Hematopoietic multipotent progenitor cell treated with erythropoietin and hydrocortisone succinate and interleukin-3 and kit ligand, for 8 days (in vitro differentiated cells): ENCODE measurements around the gene CPE.
"Not testable (repeated sequence)": the region's sequence is repeated elsewhere in the genome, so short reads cannot be mapped to it uniquely, and the experiment has no call there.

ENCODE experiments used
- DNase-seq: peaks from one replicate; pipeline ENCODE4 v3.0.0-alpha.2; 2015

The CPE gene

GRCh38 chr4:165378745-165379677 lies at the start of gene CPE:
TSS of gene CPE (plus strand) at chr4:165379008. CDS start at chr4:165379222, 214 bp downstream.
- peak; percentile 54 for DNase-seq

DNA sequence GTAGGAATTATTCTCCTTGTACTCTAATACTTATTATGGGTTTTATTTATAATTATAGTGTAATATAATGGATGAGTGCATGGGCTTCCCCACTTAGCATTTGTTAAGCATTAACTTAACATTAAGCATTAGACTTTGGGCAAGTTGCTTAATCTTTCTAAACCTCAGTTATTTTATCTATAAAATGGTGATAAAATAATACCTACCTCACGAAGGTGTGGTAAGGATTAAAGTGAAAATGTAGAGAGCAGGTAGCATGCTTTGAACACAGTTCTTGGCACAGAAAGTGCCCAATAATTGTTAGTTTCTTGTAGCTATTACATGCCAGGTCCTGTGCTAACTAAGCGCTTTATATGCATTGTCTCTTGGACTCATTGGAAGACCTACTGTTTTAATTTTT lies 48.7 kb upstream of the CPE start:
- DNase-seq: no peak

DNA sequence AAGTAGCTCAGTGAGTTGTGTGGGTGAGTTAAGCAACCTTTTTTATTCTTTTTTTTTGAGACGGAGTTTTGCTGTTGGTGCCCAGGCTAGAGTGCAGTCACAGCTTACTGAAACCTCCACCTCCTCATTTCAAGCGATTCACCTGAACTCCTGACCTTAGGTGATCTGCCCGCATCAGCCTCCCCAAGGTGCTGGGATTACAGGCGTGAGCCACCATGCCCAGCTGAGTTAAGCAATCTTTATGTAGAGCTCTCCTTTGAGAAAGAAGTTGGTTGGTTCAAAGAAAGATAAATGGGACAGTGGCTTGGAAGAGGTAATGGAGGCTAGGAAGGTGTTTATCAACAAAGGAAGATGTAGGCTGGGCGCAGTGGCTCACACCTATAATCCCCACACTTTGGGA lies 48.1 kb upstream of the CPE start:
- DNase-seq: no peak

DNA sequence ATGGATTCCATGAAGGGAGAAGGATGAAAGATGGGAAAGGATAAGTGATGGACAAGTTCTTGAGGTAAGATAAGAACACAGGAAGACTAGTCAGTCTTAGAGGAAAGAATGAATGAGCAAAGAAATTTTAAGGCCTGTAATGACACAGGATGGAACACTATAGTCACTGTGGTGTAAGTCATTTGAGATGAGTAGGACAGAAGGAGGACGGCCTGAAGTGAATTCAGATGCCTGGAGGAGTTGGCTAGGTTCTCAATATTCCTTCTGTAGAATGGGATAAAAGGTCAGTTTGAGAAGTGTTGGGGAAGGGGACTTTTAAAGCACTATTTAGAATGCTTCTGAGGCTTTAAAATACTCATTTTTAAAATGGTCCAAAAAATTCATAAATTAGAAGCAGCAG lies 47.4 kb upstream of the CPE start:
- peak; percentile 50 for DNase-seq

DNA sequence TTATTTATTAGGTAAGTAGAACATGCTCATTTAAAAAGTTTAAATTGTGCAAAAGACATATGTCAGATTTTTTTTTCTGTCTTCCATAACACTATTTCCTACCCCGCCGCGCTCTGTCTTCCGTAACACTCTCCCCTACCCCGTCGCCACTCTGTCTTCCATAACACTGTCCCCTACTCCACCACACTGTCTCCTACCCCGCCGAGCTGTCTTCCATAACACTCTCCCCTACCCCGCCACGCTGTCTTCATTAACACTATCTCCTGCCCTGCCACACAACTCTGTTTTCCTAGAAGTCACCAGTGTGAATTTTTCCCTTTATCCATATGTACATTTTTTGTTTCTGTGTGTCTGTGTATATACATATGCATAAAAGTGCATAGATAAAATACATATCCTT lies 47.0 kb upstream of the CPE start:
- DNase-seq: no peak

GRCh38 chr4:165332502-165332901 lies 46.3 kb upstream of the CPE start:
- no peak for DNase-seq

- DNase-seq: no peak
These were observed 43.6 kb upstream of the CPE start for GRCh38 chr4:165335163-165335703.

DNA sequence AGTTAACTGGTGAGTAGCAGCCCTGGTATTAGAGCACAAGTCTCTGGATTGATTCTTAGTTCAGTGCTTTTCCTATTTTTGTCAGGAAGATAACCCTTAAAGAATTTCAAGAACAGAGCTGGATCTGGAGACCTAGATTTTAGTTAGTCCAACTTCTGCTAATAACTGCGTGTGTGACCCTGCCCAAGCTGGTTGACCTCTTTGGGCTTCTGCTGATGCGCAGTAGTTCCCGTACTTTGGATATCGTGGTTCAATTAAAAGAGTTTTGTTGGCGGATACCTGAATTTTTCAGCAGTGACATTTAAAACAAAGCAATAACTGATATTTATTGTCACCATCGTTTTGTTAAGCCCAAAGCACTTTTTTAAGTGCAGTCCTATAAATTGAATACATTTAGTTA lies 42.1 kb upstream of the CPE start:
- DNase-seq: no peak

- not testable (repeated sequence) for DNase-seq
These were observed 36.5 kb upstream of the CPE start for GRCh38 chr4:165342340-165342739.

GRCh38 chr4:165343353-165344191 lies 35.2 kb upstream of the CPE start:
- peak; percentile 48 for DNase-seq

DNA sequence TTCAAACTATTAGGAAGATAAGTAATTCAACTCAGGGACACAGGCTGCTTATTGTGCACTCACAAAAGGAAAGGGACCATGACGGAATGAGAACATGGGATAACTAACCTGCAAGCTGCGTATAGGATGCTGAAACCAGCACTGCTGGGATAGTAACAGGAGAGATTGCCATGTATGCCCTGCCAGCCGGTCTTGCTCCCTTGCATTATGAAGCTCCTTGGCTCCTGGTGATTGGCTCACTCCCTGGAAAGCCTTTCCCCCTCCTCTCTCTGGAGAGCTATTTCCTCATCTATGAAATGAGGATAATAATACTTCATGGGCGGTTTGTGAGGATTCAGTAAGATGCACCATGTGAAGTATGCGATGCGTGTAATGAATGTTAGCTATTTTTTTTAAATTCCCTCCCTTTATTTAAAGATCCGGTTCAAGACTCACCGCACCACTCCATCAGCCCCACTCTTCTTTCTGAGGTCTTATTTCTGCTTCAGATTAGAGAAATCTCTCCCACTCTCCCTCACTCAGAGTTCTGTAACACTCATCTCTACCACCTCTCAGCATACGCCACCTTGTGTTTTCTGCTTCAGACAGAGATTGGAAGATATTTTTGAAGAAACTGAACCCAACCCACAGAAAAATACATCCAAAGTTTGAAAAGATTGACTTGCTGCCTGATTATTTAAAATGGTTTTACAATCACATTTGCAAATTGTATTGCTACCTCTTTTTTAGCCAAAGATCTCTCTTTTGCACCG lies 33.0 kb upstream of the CPE start:
- no peak for DNase-seq

DNA sequence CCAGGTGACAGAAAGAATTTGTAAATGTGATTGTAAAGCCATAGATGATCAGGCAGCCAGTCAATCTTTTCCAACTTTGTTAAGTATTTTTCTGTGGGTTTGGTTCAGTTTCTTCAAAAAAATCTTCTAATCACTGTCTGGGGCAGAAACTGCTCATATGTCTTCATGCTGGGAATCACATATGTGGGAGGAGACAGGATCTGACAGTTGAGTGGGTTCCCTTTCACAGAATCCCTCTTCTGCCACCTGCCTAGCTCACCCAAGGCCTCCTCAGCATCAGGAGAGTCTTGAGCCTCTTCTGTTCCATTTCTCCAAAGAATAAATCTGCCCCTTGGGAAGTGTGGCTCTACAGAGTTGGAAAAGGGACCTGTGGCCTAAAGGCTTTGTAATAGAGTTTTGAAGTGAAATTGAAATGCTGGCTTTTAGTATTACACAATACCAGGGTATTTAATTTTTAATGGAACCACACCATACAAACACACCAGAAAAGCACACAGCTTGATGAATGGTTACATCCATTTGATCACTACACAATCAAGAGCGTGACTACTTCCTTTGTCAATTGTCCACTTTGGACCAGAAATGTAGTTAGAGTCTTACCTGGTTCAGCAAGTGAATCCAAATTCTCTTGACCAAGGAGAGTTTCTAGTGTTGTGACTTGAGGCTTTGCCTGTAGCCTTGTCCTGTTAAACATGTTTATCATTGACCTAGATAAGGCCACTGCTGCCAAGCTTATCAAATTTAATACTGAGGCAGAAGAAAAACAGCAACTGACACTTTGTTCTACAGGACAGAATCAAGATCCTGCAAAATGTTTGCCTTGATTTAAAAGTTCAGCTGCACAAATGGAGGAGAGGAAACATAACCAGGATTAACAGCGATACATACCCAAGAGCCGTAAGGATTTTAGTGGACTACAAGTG lies 30.9 kb upstream of the CPE start:
- no peak for DNase-seq

GRCh38 chr4:165351359-165352130 lies 27.3 kb upstream of the CPE start:
- DNase-seq: no peak

DNA sequence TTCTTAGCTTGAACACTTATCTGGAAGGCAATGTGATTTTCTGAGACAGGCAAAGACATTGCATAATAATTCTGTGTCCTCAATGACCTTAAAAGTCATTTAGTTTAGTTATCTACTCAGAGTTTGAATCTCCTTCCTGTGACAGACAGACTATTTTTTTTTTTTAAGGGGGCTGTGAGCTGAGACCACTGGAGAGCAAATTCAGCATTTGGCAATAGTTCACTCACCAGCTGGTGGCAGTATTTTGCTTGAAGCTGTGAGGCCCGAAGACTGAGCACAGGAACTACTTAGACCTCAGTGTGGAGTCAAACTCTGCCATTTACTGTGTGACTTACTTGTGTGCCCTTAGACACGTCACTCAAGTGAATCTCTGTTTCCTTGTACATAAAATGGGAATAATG lies 22.9 kb upstream of the CPE start:
- peak; percentile 38 for DNase-seq

DNA sequence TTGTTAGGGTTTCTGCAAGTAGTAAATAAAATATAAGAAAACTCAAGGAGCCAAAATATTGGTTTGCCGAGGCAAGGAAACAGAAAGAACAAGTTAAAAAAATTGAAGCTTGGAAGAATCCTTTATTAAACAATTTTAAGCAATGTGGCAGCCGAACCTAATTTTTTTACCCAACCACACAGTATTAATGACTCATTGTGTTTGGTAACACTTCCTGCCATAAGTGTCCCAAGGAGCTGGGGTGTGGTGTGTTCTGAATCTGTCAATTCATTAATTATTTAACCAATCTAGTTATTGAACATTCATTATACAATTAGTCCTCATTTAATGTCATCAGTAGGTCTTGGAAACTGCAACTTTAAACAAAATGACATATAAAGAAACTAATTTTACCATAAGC lies 19.3 kb upstream of the CPE start:
- DNase-seq: no peak

- DNase-seq: no peak
These were observed 18.6 kb upstream of the CPE start for GRCh38 chr4:165360041-165360695.

DNA sequence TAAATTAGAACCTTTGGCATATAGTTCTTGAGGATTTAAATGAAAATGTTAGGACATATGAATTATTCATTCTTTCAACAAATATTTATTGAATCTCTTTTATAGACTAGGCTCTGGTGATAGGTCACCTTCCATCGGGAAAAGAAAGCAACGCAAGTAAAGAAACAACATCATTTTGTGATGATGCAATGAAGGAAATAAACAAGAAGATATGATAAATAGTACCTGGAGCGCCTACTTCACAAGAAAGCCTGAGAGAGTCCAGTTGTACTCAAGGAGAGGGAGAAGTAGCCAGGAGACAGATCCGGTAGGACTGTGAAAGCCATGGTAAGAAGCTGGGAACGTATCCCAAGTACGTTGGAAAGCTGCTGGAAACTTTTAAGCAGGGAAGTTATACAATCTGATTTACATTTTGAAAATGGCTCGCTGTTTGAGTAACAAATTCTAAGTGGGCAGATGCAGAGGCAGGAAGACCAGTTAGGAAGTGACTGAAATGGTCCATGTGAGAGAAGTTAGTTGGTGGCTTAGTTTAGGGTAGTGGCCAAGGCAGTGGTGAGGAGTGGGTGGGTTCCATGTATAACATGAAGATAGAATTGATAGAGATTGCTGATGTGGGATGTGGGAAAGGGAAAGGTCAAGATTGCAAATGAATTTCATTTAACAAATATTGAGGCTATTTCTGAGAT lies 17.7 kb upstream of the CPE start:
- DNase-seq: no peak

GRCh38 chr4:165361810-165362209 lies 17.0 kb upstream of the CPE start:
- DNase-seq: no peak

- no peak for DNase-seq
These were observed 14.2 kb upstream of the CPE start for GRCh38 chr4:165364452-165365080.
